Left ventricle myocardium inferior (tissue), 1 donor: ENCODE results near the gene NLGN4Y. TPM values are rescaled to one million over a fixed set of nuclear protein-coding genes. Genes with fewer than 3 reads are reported as not detected.

Experiments
- DNase-seq: peaks from one replicate; pipeline ENCODE4 v3.0.0-alpha.2; 2020
- H3K27ac ChIP-seq: fragments of 200-600 bp; replicated peaks from 2 replicates; pipeline ENCODE4 v1.8.0; 2021
- H3K27me3 ChIP-seq: fragments of 200-600 bp; 2 replicates; pipeline ENCODE4 v1.8.0; 2021; ENCODE audit warnings: low read depth
- H3K36me3 ChIP-seq: fragments of 200-600 bp; 2 replicates; pipeline ENCODE4 v1.8.0; 2021
- H3K4me1 ChIP-seq: fragments of 200-600 bp; 2 replicates; pipeline ENCODE4 v1.8.0; 2021
- H3K4me3 ChIP-seq: fragments of 200-600 bp; 2 replicates; pipeline ENCODE4 v1.8.0; 2021; ENCODE audit warnings: mild to moderate bottlenecking, moderate library complexity
- H3K9me3 ChIP-seq: fragments of 200-600 bp; replicated peaks from 2 replicates; pipeline ENCODE4 v1.8.0; 2021
- CTCF ChIP-seq: fragments of 200-600 bp; IDR thresholded peaks from 2 replicates; pipeline ENCODE4 v1.8.0; 2021; ENCODE audit warnings: antibody characterized with exemption, mild to moderate bottlenecking, borderline replicate concordance
- intact Hi-C: fragments of 100-400 bp; cut with micrococcal nuclease; formaldehyde crosslinking; loops from one replicate; pipeline ENCODE4 v1.11.0; 2022
- total RNA-seq: library from RNA; stranded (reverse); fragmentation: NEBNext Ultra II Directional; extraction: Animal tissue kit (Norgen Biotek cat#: 25700); gene quantifications from one replicate; pipeline ENCODE4 v1.2.1, GENCODE V29; 2021
- donor health status: DM: no; HTN: yes; CAD: no; lungs with severe emphysema.

Gene NLGN4Y
- total RNA-seq, 1 donor from 2014 or later: 0.16 TPM

GRCh38 chrY:14748329-14748728 lies 224.0 kb downstream of the NLGN4Y start:
- intact Hi-C loops: no loop called here
- Histone ChIP-seq H3K27ac (no peak overlapping the region), H3K4me1 (no peaks in the 10 kb centered on the region), H3K9me3 (no peaks in the 10 kb centered on the region), H3K27me3 (no peaks in the 10 kb centered on the region), H3K4me3 (no peak overlapping the region), H3K36me3 (no peaks in the 10 kb centered on the region)
- no peak for DNase-seq
- TF ChIP-seq CTCF: no peak

GRCh38 chrY:14755571-14755970 lies 231.2 kb downstream of the NLGN4Y start:
- no peak overlapping the region for H3K27ac ChIP-seq
- no peaks in the 10 kb centered on the region for H3K27me3 ChIP-seq
- no peaks in the 10 kb centered on the region for H3K36me3 ChIP-seq
- H3K4me1 ChIP-seq: no peaks in the 10 kb centered on the region
- intact Hi-C loops: no loop called here
- no peaks in the 10 kb centered on the region for H3K9me3 ChIP-seq
- DNase-seq: no peak
- no peak for TF ChIP-seq CTCF
- no peak overlapping the region for H3K4me3 ChIP-seq

GRCh38 chrY:14762903-14763302 lies 238.6 kb downstream of the NLGN4Y start:
- Histone ChIP-seq H3K36me3 (no peaks in the 10 kb centered on the region), H3K9me3 (no peaks in the 10 kb centered on the region), H3K27ac (no peak overlapping the region), H3K27me3 (no peaks in the 10 kb centered on the region), H3K4me3 (no peak overlapping the region), H3K4me1 (no peaks in the 10 kb centered on the region)
- no peak for TF ChIP-seq CTCF
- DNase-seq: no peak
- intact Hi-C loops: no loop called here

GRCh38 chrY:14763600-14763999 lies 239.3 kb downstream of the NLGN4Y start:
- no peaks in the 10 kb centered on the region for H3K27me3 ChIP-seq
- no peaks in the 10 kb centered on the region for H3K36me3 ChIP-seq
- H3K9me3 ChIP-seq: no peaks in the 10 kb centered on the region
- no peak overlapping the region for H3K27ac ChIP-seq
- no peak for TF ChIP-seq CTCF
- no peaks in the 10 kb centered on the region for H3K4me1 ChIP-seq
- intact Hi-C loops: no loop called here
- DNase-seq: no peak
- no peak overlapping the region for H3K4me3 ChIP-seq

GRCh38 chrY:14778208-14778607 lies 253.9 kb downstream of the NLGN4Y start:
- Histone ChIP-seq H3K9me3 (no peaks in the 10 kb centered on the region), H3K27ac (no peak overlapping the region), H3K36me3 (no peaks in the 10 kb centered on the region), H3K4me3 (no peak overlapping the region), H3K4me1 (no peaks in the 10 kb centered on the region), H3K27me3 (no peaks in the 10 kb centered on the region)
- DNase-seq: no peak
- no peak for TF ChIP-seq CTCF
- intact Hi-C loops: no loop called here

- no peaks in the 10 kb centered on the region for H3K27me3 ChIP-seq
- no peak overlapping the region for H3K27ac ChIP-seq
- H3K36me3 ChIP-seq: no peaks in the 10 kb centered on the region
- TF ChIP-seq CTCF: no peak
- no peaks in the 10 kb centered on the region for H3K9me3 ChIP-seq
- no peak overlapping the region for H3K4me3 ChIP-seq
- intact Hi-C loops: no loop called here
- no peaks in the 10 kb centered on the region for H3K4me1 ChIP-seq
- DNase-seq: no peak
Observed at GRCh38 chrY:14793104-14793503, 268.8 kb downstream of the NLGN4Y start.
